Stomach (tissue), 9 donors: ENCODE results near the gene IFNGR1. TPM values are rescaled to one million over a fixed set of nuclear protein-coding genes. Genes with fewer than 3 reads are reported as not detected.

ENCODE experiments used
- DNase-seq, 2 donors: peaks; one replicate each; pipeline versions ENCODE4 v3.0.0 to v3.0.0-alpha.2; 2013 to 2019
- H3K27ac ChIP-seq, 5 donors: fragments of 200-600 bp in 4 of 5; sonication (generic) in 4 of 5; one replicate each; pipeline ENCODE4 v1.5.1; 2013 to 2019; ENCODE audit warnings: mild to moderate bottlenecking in 1 of 5, moderate library complexity in 1 of 5
- H3K27me3 ChIP-seq, 3 donors: fragments of 200-600 bp; sonication (generic); one replicate each; pipeline ENCODE4 v1.5.1; 2017 to 2019; ENCODE audit warnings: mixed run types in 1 of 3
- H3K36me3 ChIP-seq, 4 donors: fragments of 200-600 bp; sonication (generic); 1 replicate in 3 of 4; 2 replicates in 1 of 4; pipeline ENCODE4 v1.5.1; 2016 to 2019
- H3K4me1 ChIP-seq, 4 donors: fragments of 200-600 bp; sonication (generic); one replicate each; pipeline ENCODE4 v1.5.1; 2016 to 2019
- H3K4me3 ChIP-seq, 4 donors: fragments of 200-600 bp; sonication (generic) in 3 of 4; one replicate each; pipeline ENCODE4 v1.5.1; 2016 to 2019; ENCODE audit warnings: mild to moderate bottlenecking in 1 of 4
- H3K9me3 ChIP-seq, 4 donors: fragments of 200-600 bp; sonication (generic); one replicate each; pipeline ENCODE4 v1.5.1; 2016 to 2019
- EP300 ChIP-seq: sonication (generic); formaldehyde crosslinking; IDR thresholded peaks from one replicate; pipeline ENCODE4 v1.6.1; 2017; ENCODE audit warnings: antibody characterized with exemption
- POLR2A ChIP-seq, 4 donors: fragments of 450-650 bp; IDR thresholded peaks; one replicate each; pipeline ENCODE4 v1.6.1; 2016; ENCODE audit warnings: antibody characterized with exemption in 4 of 4, control low read depth in 2 of 4, mild to moderate bottlenecking in 1 of 4, moderate library complexity in 1 of 4
- POLR2AphosphoS5 ChIP-seq, 3 donors: sonication (generic); formaldehyde crosslinking; IDR thresholded peaks; one replicate each; pipeline ENCODE4 v1.6.1; 2016; ENCODE audit warnings: antibody characterized with exemption in 3 of 3
- WGBS, 5 donors: extraction: QIAGEN DNeasy Blood & Tissue Kit in 3 of 5; methylation state at CpG; one replicate each; pipeline versions ENCODE4 v1.1.5 to v1.1.7; 2013 to 2018; 5-methylcytosine and 5-hydroxymethylcytosine counted together
- intact Hi-C: fragments of 100-400 bp; cut with DNase I; formaldehyde crosslinking; loops from one replicate; pipeline ENCODE4 v1.15.1; 2023; ENCODE audit warnings: low total_unique reads
- polyA plus RNA-seq, 3 donors: library from polyadenylated mRNA; stranded (reverse); fragments of 200-250 nt; gene quantifications; one replicate each; pipeline ENCODE4 v1.2.3, GENCODE V29; 2013
- total RNA-seq, 5 donors: library from RNA; depleted of rRNA; stranded (reverse); fragments of >200 nt; gene quantifications; one replicate each; pipeline versions ENCODE4 v1.1.0 to v1.2.3, GENCODE V29; 2014 to 2016
- TF ChIP-seq, protein P1 (sequence below), 7 experiments: fragments of 450-650 bp in 4 of 7; fragments of 200-600 bp in 3 of 7; sonication (generic) in 3 of 7; IDR thresholded peaks; one replicate each; pipeline ENCODE4 v1.5.1; 2016 to 2019; ENCODE audit warnings: antibody characterized with exemption in 7 of 7, control low read depth in 2 of 7, mild to moderate bottlenecking in 1 of 7
- donor health status: healthy with polysubstance abuse.
- donor health status: Bipolar disorder and iron deficiency.
- donor health status: healthy.

IFNGR1 gene
- total and polyA plus RNA-seq, 8 donors: 1.2 to 122 (median 30.0) TPM

DNA sequence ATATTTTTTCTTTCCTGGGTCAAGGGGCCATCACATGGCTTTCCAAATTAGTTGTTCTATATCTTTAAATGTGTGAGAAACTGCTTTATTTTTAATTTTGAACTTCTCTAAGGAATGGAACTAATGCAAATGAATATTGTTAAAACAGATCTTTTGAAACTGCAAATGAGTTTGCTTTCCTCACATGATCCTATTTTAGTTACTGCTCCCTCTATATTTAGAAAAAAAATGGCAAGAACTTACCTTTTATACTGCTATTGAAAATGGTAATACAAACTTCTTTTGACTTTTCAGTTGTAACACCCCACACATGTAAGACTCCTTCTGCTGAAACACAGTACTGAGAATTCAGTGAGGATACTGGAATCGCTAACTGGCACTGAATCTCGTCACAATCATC, 15.9 kb downstream of the IFNGR1 start:
- Histone ChIP-seq H3K27ac (no peak overlapping the region), H3K9me3 (no peaks in the 10 kb centered on the region), H3K4me1 (peaks cover 4 to 30% (median 9%) of the 10 kb centered on the region in 4 donors), H3K27me3 (no peaks in the 10 kb centered on the region), H3K4me3 (no peak overlapping the region), H3K36me3 (peaks cover 45 to 89% (median 81%) of the 10 kb centered on the region in 4 donors)
- TF ChIP-seq EP300 (no peak), POLR2A (IDR thresholded peaks at IDR 0.05) (no peak), POLR2AphosphoS5 (IDR thresholded peaks at IDR 0.05) (no peak)
- TF ChIP-seq, protein P1, sequence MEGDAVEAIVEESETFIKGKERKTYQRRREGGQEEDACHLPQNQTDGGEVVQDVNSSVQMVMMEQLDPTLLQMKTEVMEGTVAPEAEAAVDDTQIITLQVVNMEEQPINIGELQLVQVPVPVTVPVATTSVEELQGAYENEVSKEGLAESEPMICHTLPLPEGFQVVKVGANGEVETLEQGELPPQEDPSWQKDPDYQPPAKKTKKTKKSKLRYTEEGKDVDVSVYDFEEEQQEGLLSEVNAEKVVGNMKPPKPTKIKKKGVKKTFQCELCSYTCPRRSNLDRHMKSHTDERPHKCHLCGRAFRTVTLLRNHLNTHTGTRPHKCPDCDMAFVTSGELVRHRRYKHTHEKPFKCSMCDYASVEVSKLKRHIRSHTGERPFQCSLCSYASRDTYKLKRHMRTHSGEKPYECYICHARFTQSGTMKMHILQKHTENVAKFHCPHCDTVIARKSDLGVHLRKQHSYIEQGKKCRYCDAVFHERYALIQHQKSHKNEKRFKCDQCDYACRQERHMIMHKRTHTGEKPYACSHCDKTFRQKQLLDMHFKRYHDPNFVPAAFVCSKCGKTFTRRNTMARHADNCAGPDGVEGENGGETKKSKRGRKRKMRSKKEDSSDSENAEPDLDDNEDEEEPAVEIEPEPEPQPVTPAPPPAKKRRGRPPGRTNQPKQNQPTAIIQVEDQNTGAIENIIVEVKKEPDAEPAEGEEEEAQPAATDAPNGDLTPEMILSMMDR (IDR thresholded peaks at IDR 0.05): no peak
- intact Hi-C loops: no loop called here
- no peak for DNase-seq
- 97 to 100% (median 98%) methylated on average over 2 of the region's 2 CpGs for WGBS, 5 donors

DNA sequence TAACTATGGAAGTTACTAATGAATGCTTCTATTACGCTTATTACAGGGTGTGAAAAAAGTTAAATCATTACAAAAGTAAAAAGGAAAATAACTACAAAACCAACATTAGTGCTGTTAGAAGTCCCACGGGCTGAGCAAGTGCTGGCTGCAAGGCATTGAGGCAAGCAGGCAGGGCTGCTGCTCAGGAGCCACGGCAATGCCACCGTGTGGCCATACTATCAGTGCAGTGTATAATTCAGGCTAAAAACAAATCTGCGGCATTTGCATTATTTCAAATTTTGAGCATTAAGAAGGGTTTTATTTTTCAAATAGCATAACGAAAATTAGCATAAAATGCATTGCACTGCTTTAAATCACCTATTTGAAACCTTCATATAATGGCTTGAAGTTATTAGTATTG, 17.1 kb downstream of the IFNGR1 start:
- H3K27ac ChIP-seq: no peak overlapping the region
- no peaks in the 10 kb centered on the region for H3K9me3 ChIP-seq
- intact Hi-C loops: no loop called here
- peaks cover 53 to 92% (median 89%) of the 10 kb centered on the region in 4 donors for H3K36me3 ChIP-seq
- 80 to 91% (median 85%) methylated on average over 6 of the region's 6 CpGs for WGBS, 5 donors
- peaks cover 4 to 20% (median 6%) of the 10 kb centered on the region in 4 donors for H3K4me1 ChIP-seq
- no peak overlapping the region for H3K4me3 ChIP-seq
- H3K27me3 ChIP-seq: no peaks in the 10 kb centered on the region
- no peak for DNase-seq
- TF ChIP-seq POLR2AphosphoS5 (IDR thresholded peaks at IDR 0.05) (no peak), EP300 (no peak), POLR2A (IDR thresholded peaks at IDR 0.05) (no peak)
- TF ChIP-seq, protein P1 (IDR thresholded peaks at IDR 0.05): no peak

DNA sequence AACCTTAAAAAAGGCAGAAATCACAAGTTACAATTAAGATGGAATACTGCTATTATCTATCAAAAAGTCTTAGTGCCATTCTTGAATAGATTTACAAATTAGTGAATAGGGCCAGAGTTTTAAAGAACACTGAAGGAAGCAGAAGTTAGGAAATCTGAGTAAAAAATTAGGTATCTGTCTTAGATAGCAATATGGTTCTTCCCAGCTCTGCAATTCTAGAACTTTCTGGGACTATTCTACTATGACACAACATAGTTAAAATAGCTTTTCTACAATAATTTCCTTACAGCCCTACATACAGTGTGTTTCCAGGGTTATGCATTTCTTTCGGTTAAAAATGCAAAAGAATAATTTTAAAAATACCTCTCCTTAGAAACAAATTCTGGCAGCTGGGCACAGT, 18.2 kb downstream of the IFNGR1 start:
- no peaks in the 10 kb centered on the region for H3K9me3 ChIP-seq
- H3K27ac ChIP-seq: no peak overlapping the region
- no peak for TF ChIP-seq POLR2AphosphoS5 (IDR thresholded peaks at IDR 0.05)
- peaks cover 53 to 93% (median 87%) of the 10 kb centered on the region in 4 donors for H3K36me3 ChIP-seq
- H3K27me3 ChIP-seq: no peaks in the 10 kb centered on the region
- intact Hi-C loops: no loop called here
- peaks cover 0 to 10% (median 0%) of the 10 kb centered on the region in 4 donors for H3K4me1 ChIP-seq
- 95 to 100% (median 97%) methylated on average over 1 of the region's 1 CpG for WGBS, 5 donors
- H3K4me3 ChIP-seq: no peak overlapping the region
- DNase-seq: no peak

DNA sequence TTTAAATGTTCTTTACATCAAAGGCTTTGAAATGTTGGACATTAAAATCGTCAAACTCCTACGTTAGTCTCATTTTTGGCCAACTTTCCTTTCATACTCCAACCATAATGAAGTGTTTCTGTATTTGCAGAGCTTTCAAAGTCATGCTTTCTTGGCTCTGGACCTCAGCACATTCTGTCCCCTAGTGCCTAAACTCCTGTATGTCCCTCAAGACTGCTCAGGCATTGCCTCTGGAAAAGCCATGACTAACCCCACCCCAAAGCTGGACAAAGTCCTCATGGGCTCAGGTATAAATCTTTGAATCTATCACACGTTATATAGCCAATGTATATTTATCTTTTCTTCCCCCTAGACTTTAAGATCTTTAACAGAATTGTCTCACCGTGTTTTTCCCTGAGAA, 18.9 kb downstream of the IFNGR1 start:
- DNase-seq: no peak
- H3K4me3 ChIP-seq: no peak overlapping the region

More for the DNA sequence above, 18.9 kb downstream of the IFNGR1 start:
- Histone ChIP-seq H3K36me3 (peaks cover 46 to 86% (median 80%) of the 10 kb centered on the region in 4 donors), H3K9me3 (no peaks in the 10 kb centered on the region), H3K27me3 (no peaks in the 10 kb centered on the region), H3K27ac (no peak overlapping the region), H3K4me1 (peaks cover 0 to 4% (median 0%) of the 10 kb centered on the region in 4 donors)
- 88 to 94% (median 93%) methylated on average over 4 of the region's 4 CpGs for WGBS, 5 donors
- TF ChIP-seq, protein P1 (IDR thresholded peaks at IDR 0.05): no peak
- no peak for TF ChIP-seq POLR2AphosphoS5 (IDR thresholded peaks at IDR 0.05)
- TF ChIP-seq POLR2A (IDR thresholded peaks at IDR 0.05): no peak
- intact Hi-C loops: no loop called here
